Measurements from ENCODE around the gene PARD3B. TPM values are rescaled to one million over a fixed set of nuclear protein-coding genes. Genes with fewer than 3 reads are reported as not detected.

The PARD3B gene
- total and polyA plus RNA-seq, 2 of the 8 experiments (the other 6 are each of a cell fraction or from before 2014, with no cell fraction given), result 1.2 to 5.7 TPM

DNA sequence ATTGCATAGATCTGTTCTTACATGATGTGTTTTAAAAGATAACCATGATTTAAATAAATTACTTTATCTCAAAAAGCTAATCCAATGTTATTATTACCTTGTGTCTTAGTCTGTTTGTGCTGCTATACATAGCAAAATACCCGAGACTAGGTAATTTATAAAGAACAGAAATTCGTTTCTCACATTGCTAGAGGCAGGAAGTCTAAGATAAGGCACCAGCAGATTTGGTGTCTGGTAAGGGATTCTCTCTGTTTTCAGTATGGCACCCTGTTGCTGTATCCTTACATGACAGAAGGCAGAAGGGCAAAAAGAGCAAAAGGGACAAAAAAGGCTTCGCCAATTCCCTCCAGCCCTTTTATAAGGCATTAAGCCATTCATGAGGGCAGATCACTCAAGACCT is 533.9 kb downstream of the PARD3B start:
- Histone ChIP-seq H3K18ac (ENCODE audit: extremely low read depth, low read length) (no peak overlapping the region), H4K91ac (replicated peaks; ENCODE audit: insufficient read length, low read length) (no peak overlapping the region), H4K8ac (ENCODE audit: extremely low read depth, insufficient read depth, low read length) (no peak overlapping the region), H3K4me1 (replicated peaks in 1 of 4; ENCODE audit: control insufficient read depth in 3 of 4, insufficient read depth in 4 of 4, low read length in 3 of 4) (peaks cover 0 to 2% (median 0%) of the 10 kb centered on the region in 4 experiments; a peak in 1 of 7 replicates), H3K4me2 (ENCODE audit: insufficient read depth in 1 of 2, low read depth in 2 of 2, low read length in 2 of 2) (no peak overlapping the region), H3K27me3 (replicated peaks in 1 of 4; ENCODE audit: control insufficient read depth in 3 of 4, extremely low read depth in 1 of 4, insufficient read depth in 3 of 4, low read length in 3 of 4) (no peaks in the 10 kb centered on the region), H3K27ac (ENCODE audit: low read depth, low read length) (no peak overlapping the region), H2BK120ac (replicated peaks; ENCODE audit: low read depth, low read length) (no peak overlapping the region), H3K36me3 (ENCODE audit: control insufficient read depth in 2 of 4, insufficient read depth in 4 of 4, low read length in 3 of 4) (no peaks in the 10 kb centered on the region), H2BK5ac (ENCODE audit: low read depth, low read length) (no peak overlapping the region), H3K79me2 (ENCODE audit: control insufficient read depth in 1 of 2, insufficient read depth in 2 of 2, low read length in 2 of 2) (no peaks in the 10 kb centered on the region), H4K20me1 (replicated peaks in 1 of 2; ENCODE audit: control insufficient read depth in 1 of 2, insufficient read depth in 2 of 2, low read length in 2 of 2) (no peaks in the 10 kb centered on the region), H4K5ac (ENCODE audit: insufficient read length, low read depth, low read length) (no peak overlapping the region), H3K4ac (replicated peaks; ENCODE audit: insufficient read length, low read depth, low read length) (no peak overlapping the region), H3K9ac (replicated peaks in 1 of 4; ENCODE audit: extremely low read depth in 1 of 4, low read depth in 3 of 4, low read length in 3 of 4) (no peak overlapping the region), H2BK20ac (ENCODE audit: low read length) (no peak overlapping the region), H3K4me3 (ENCODE audit: extremely low read depth in 1 of 4, insufficient read depth in 2 of 4, low read depth in 3 of 4, low read length in 4 of 4) (no peak overlapping the region), H3K9me3 (ENCODE audit: insufficient read depth in 2 of 2, low read depth in 1 of 2, low read length in 1 of 2) (no peaks in the 10 kb centered on the region), H2BK15ac (ENCODE audit: low read length) (no peak overlapping the region), H3K56ac (replicated peaks; ENCODE audit: insufficient read length, low read depth, low read length) (no peak overlapping the region), H2BK12ac (ENCODE audit: low read depth, low read length) (no peak overlapping the region), H2AK5ac (ENCODE audit: low read depth, low read length) (no peak overlapping the region), H3K23me2 (ENCODE audit: low read depth, low read length) (no peaks in the 10 kb centered on the region), H3K14ac (ENCODE audit: insufficient read length) (no peak overlapping the region), H3K23ac (ENCODE audit: insufficient read length) (no peak overlapping the region), H3K79me1 (ENCODE audit: low read depth, low read length) (no peaks in the 10 kb centered on the region), H2AFZ (ENCODE audit: low read length) (no peak overlapping the region)
- CTCF ChIA-PET (ENCODE audit: partially characterized antibody), result no interaction called here
- FAIRE-seq, result no peak
- TF ChIP-seq CBX5 (IDR thresholded peaks at IDR 0.05; ENCODE audit: low read depth, low read length) (no peak), HDAC2 (IDR thresholded peaks at IDR 0.05; ENCODE audit: borderline replicate concordance in 1 of 2, low read depth in 2 of 2, low read length in 2 of 2) (no peak), YY1 (IDR thresholded peaks at IDR 0.05; ENCODE audit: low read depth, low read length) (no peak), RNF2 (IDR thresholded peaks at IDR 0.05; ENCODE audit: borderline replicate concordance, low read depth, low read length, missing control alignments, poor library complexity, severe bottlenecking) (no peak)
- WGBS, 2 experiments (ENCODE audit: extremely low coverage in 1 of 2, insufficient coverage in 1 of 2, insufficient read length in 1 of 2, insufficient replicate concordance in 2 of 2, low coverage in 1 of 2, low lambda C conversion rate in 2 of 2, missing lambda C conversion rate in 1 of 2), result 67% methylated on average over 3 of the region's 3 CpGs; no CpG with 5 or more reads in 1 of the 2 experiments
- no peak for DNase-seq (ENCODE audit: low read depth in 1 of 2, low spot score in 2 of 2)
- POLR2A ChIA-PET (ENCODE audit: partially characterized antibody), result interaction anchor here (1.3 kb wide), 1 partner anchor 9 kb away, joined by 4 read pairs; no protein-coding TSS in a partner anchor

Data from H1 (cell line).